NCI-H748 (cell line): ENCODE measurements around the gene GALNT12.
A peak's percentile ranks its signal among the peaks of the same experiment; 100 is the strongest.

ENCODE experiments used
- DNase-seq: peaks from one replicate; lab custom pipeline; 2025; ENCODE audit not compliant: unreplicated experiment; lab: John Stamatoyannopoulos, UW

Gene GALNT12, protein sequence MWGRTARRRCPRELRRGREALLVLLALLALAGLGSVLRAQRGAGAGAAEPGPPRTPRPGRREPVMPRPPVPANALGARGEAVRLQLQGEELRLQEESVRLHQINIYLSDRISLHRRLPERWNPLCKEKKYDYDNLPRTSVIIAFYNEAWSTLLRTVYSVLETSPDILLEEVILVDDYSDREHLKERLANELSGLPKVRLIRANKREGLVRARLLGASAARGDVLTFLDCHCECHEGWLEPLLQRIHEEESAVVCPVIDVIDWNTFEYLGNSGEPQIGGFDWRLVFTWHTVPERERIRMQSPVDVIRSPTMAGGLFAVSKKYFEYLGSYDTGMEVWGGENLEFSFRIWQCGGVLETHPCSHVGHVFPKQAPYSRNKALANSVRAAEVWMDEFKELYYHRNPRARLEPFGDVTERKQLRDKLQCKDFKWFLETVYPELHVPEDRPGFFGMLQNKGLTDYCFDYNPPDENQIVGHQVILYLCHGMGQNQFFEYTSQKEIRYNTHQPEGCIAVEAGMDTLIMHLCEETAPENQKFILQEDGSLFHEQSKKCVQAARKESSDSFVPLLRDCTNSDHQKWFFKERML

DNA sequence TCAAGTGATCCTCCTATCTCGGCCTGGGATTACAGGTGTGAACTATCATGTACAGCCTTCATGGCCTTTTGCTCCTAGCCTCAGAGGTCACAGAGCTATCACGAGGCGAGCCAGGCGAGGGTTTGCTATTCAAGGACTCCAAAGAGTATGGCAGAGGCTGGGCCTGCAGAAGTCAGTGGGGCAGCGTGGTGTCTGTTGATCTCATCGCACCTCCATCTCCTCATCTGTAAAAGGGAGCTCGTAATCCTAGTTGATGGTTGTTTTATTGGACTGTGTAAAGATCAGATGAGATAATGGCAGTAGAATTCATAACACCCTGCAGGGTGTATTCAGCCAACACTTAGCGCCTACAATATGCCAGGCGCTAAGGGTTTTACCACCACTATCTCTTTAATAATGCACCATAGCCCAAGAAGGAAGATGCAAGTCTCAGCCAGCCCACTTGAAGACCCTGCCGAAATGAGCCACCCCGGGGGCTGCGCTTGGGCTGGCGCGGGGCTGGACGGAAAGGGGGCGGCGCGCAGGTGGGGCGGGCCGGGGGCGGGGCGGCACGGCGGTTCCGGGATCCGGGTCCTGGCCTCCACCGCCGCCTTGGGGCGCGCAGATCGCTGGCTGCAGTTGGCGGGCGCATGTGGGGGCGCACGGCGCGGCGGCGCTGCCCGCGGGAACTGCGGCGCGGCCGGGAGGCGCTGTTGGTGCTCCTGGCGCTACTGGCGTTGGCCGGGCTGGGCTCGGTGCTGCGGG, at the start of gene GALNT12:
Gene GALNT12, plus strand, starts transcription at position 601 of the 744 bp plus-strand sequence. Its CDS starts 29 bp downstream, at position 630.
- DNase-seq: peak; percentile 57

DNA sequence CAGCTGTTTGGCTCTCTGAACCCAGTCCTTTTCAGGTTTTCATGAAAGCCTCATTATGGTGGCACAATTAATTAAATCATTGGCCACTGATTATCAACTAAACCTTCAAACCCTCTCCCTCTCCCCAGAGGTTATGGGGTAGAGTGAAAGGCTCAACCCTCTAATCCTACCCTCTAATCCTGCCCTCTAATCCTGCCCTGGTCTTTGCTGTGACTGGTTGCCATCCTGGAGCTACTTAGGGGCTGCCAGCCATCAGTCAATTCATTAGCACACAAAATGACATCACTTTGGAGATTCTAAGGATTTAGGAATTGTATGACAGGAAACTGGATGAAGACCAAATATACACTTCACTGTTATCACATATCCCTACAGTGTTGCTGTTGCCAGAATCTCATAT, 47.2 kb upstream of the GALNT12 start:
- no peak for DNase-seq

DNA sequence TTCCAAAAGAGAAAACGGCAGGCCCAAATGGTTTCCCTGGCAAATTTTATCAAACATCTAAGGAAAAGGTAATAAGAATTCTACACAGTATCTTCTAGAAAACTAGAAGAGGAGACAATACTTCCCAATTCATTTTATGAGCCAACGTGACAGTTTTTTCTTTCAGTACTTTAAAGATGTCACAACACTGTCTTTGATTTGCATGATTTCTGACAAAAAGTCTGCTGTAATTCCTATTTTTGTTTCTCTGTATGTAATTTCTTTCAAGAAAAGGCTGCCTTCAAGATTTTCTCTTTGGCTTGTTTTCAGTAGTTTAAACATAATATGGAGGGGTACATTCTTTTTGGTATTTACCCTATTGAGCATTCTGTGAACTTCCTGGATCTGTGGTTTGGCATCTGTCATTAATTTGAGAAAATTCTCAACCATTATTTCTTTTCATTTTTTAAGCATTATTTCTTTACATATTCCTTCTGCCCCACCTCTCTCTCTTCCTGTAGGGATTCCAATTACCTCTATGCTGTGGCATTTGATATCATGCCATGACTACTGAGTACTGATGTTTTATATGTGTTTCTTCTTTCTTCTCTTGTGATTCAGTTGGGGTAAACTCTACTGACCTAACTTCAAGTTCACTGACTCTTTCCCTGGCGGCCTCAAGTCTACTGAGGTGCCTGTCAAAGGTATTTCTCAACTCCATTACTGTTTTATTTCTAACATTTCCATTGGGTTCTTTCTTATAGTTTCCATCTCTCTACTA, 43.3 kb upstream of the GALNT12 start:
- DNase-seq: no peak

DNA sequence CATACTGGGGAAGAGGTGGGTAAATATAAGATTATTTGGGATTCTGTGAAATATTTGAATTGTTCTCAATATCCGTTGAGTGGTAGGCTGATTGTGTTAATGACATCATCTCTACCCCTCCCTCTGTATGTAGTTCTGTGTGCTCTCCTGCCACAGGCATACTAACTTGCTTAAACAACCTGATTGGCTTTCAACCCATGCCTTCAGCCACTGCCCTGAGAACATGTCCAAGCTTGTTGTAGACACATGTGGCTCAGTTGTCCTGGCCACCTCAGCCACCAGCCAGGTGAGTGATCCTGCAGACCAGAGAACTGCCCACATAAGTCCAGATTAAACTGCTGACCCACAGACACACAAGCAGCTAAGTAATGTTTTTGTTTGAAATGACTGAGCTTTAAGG, 42.2 kb upstream of the GALNT12 start:
- DNase-seq: peak; percentile 15

DNA sequence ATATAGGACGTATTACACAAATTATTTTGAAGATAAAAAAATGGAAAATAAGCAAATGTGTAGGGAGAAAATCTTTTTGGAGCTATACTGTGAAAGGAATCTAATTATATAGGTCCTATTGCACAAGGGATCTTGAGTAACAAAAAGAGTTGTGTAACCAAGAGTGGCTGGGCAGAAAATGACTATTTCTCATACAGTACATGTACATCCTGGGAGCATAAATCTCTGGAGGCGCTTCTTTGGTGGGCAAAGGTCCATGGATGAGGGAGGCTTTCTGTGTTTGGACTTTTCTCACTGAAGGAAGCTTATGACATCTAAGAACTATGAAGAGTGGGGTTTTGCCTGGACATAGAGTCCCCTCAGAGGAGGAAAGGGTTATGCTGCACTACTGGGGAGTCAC, 40.9 kb upstream of the GALNT12 start:
- no peak for DNase-seq

DNA sequence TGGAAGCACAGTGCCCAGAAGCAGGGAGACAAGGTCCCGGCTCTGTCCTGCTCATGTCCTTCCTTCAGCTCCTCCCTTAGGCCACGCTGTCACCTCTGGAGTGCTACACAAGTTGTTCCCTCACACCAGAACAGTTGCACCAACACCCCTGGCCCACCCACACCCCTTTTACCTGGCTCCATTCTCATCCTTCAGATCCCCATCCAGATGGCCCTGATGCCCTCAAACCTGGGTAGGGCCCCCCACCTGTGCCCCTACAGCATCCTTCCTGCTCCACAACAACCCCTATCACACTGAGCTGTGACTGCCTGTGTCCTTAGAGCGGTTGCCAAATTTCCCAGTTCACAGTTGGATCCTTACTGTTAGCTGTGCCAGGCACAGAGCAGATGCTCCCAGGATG, 40.3 kb upstream of the GALNT12 start:
- no peak for DNase-seq

DNA sequence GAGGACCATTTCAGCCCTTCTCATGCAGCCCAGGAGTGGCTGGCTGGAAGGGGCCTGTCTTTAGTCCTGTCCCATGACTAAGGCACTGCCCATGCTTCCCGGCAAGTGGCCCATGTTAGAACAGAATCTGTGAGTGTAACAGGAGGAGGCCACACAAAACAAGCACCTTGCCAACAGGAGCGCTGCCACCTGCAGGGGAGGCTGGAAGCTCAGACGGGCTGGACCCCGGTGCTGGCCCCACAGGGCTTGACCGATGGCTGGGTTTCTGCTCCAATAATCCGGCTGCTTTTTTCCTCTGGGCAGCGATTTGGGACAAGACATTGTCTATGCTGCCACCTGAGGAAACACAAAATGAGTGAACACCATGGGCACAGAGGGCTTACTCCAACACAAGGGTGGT, 39.6 kb upstream of the GALNT12 start:
- no peak for DNase-seq

DNA sequence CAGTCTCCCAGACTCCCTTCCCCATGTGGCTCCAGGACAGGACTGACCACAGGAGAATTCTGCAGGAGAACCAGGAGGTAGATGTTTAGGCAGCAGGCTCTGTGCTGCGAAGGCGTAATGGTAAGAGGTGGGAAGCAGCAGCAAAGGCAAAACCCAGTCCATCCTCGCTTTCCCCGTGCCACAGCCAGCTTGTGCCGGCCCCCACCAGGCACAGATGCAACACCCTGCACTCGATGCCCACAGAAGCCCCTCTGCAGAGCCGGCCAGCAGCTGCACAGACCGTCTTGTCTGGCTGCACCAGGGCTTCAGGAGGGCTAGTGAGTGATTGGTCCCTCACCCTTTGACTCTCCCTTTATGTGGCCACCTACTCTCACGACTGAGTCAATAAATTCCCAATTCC, 39.1 kb upstream of the GALNT12 start:
- DNase-seq: no peak

DNA sequence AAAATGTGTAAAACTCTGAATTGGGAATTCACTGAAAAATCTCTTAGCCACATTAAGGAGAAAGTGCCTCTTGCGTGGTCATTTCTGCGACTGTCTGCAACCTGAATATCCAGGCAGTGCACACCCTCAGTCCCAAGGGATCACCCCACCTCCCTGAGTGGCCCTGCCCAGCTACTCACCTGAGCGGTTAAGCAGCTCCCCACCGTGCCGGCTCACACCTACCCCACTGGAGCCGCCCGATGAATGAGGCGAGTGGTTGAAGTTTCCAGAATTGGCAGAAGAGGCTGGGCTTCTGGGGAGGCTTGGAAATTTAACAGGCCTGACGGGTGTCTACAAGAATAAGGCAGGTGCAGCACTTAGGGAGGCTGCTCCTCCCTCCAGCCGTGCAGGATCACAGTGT, 36.8 kb upstream of the GALNT12 start:
- no peak for DNase-seq

DNA sequence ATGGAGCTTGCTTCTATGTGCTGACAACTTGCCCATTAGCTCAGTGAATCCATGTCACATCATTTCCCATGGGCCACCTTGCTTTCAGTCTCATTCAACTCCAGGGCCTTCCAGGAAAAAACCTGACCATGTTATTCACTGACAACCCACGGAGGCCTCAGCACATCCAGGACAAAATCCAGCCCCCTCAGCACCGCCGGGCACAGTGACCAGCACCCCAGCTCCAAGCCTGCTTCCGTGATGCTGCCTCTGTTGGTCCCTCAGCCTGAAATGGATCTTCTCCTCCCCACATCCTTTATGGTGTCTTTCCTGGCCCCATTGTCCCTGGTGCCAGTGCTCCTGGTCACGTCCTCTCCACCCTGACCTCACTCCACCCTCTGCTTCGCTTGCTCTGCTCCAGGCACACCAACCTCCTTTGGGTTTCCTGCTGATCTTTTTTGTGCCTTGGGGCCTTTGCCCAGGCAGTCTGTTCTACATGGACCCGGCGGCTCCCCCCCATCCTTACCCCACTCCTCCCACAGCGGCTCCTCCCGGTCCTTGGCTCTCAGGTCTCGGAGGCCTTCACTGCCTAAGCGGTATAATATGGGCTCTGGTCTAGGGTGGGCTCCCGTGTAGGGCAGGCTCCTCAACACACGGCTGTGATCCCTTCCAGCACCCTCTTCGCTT, 36.1 kb upstream of the GALNT12 start:
- no peak for DNase-seq

DNA sequence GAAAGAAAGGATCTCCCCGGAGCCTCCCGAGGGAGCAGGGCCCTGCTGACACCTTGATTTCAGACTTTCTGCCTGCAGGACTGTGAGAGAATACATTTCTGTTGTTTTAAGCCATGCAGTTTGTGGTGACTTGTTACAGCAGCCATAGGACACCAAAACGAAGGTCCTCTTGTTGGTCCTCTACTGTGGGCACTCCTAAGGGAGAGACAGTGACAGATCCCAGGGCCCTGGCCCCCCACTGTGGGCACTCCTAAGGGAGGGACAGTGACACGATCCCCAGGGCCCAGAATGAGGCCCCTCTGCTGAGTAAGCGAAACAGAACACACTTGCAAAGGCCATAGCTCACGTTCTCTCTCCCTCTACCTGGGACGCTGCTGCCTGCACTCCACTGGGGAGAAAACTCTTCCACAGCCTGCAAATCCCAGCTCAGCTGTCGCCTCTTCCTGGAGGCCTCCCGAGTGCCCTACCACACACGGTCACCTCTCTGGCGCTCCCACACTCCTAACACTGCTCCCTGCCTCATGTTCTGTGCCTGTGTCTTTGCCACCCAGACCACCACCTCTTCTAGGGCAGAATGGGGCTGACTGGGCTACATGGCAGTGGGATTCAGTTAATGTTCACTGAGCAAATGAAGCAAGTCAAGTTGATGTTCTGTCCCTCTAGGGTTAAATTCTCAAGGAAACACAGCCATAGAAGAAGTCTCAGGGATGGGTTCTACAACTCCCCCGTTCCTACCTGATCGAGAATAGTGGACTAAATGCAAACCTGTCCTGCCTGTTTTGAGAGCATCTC, 34.9 kb upstream of the GALNT12 start:
- DNase-seq: no peak

DNA sequence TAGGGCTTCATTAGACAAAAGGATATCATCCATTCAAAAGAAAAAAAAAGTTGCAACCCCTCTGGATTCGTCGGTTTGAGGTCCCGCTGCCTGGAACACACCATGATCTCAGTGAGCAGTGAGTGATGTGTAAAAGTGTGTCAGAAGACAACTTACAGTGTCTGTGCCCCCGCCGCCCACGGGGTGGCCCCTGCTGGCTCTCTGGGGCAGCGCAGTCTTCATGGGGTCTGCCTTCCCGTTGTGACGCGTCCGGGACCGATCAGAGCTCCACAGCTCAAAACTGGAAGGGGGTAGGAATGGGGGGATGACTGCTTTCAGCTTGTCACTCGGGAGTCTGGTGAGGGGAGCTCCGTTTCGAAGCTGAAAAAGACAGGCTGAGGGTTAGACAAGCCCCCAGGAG, 33.7 kb upstream of the GALNT12 start:
- DNase-seq: no peak

DNA sequence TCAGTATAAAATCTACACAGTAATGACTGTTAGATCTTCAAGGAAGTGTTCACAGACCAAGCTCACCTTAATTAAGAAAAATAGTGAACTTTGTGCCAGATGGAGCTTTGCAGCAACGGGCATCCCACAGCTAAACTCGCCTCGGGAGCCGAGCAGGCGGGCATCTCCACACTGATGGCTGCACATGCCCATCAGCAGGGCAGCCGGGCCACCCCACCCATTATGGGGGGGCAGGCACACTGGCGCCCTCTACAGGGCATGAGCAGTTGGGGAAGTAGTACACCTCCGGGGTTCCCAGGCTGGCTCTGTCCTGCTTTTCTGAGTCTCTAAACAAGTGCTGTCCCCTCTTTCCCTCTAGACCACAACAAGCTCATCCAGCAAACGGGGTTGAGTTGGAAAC, 32.7 kb upstream of the GALNT12 start:
- peak; percentile 12 for DNase-seq

DNA sequence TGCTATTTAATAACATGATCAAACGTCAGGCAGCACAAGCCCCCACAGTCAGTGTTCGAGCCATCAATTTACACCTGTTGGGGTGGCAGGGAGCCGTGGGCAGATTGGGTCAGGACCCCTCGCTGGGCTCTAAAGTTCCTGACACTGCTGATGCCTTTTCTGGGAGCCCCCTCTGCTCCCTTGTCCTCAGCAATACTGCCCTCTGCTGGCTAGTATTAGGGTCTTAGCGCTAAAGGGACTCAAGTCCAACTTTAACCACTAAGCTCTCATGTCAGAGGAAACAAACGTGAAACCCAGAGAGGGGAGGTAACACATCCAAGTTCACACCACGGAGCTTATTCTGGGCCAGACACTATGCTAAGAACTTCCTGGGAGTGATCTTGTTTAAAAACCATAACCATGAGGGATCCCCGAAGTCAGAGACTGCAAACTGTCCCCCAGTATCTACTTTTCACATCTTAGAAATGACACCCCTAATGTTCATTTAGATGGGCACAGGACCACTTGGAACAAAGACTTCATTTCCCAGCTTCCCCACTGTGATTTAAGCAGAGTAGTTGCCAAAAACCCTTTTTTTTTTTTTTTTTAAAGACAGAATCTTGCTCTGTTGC, 31.5 kb upstream of the GALNT12 start:
- peak; percentile 79 for DNase-seq

DNA sequence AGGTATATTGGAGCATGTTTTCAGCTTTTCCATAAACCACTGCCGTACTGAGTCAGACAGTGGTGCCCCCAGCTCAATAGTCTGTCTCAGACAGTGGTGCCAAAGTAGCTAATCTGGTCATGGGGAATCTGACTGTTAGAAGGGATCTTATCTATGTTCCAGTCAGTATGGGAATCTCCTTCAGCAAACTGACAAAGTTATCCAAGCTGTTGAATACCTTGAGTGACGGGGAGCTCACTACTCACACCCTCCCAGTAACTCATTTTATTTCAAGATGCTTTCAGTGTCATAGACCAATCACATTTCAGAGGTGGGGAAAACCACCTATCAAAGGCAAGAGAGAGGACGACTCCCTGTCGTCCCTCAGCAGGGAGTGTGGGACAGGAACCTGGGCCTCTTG, 29.9 kb upstream of the GALNT12 start:
- no peak for DNase-seq

DNA sequence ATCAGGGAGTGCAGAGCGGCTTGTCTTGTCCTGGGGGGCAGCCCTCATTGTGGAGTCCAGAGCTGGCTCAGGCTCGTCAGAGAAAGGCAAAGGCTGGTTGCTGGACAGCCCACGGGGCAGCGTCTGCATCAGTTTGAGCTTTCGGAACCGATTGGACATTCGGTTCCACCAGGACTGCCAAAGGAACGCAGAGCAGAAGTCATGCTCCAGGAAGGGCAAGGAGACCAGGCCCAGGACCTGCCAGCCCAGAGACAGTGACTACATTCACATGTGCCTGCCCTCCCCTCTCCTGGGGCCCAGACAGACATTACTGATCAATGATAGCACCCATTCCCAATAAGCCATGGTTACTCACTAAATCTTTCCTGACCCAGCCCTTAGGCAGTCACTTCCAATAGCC, 29.2 kb upstream of the GALNT12 start:
- no peak for DNase-seq

DNA sequence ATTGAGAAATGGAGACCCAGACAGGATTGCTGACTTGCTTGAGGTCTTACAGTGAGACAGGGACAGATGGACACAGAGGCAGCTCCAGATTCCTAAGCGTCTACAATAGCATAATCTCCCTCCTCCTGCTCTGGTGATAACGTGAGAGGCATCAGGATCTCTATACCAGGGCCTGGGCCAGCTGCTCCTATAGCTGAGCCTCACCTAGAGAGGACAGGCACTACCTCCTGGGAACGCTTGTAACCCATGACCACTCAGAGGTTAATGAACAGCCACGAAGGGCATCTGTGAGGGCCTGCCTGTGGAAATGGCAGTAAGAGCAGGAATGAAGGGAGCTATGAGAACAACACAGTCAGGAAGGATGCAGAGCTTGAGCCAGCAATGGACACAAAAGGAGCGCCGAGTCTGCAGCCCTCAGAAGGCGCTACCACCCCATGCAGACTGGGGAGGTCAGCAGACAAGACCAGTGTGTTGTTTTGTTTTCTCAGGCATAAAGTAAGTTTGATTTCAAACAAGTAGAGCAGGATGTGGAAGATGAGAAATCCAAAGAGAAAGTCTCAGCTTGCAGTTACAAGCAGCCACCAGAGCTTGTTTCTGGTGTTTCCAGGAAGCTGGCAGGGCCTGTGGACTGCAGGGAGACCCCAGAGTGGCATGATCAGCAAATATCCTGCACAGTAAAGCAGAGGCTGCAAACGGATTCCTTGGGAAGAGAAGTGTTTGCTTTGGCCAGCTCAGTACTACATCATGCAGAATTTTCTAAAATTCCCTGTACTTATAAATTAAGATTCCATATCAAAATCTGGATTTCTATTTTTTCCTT, 28.5 kb upstream of the GALNT12 start:
- DNase-seq: no peak

DNA sequence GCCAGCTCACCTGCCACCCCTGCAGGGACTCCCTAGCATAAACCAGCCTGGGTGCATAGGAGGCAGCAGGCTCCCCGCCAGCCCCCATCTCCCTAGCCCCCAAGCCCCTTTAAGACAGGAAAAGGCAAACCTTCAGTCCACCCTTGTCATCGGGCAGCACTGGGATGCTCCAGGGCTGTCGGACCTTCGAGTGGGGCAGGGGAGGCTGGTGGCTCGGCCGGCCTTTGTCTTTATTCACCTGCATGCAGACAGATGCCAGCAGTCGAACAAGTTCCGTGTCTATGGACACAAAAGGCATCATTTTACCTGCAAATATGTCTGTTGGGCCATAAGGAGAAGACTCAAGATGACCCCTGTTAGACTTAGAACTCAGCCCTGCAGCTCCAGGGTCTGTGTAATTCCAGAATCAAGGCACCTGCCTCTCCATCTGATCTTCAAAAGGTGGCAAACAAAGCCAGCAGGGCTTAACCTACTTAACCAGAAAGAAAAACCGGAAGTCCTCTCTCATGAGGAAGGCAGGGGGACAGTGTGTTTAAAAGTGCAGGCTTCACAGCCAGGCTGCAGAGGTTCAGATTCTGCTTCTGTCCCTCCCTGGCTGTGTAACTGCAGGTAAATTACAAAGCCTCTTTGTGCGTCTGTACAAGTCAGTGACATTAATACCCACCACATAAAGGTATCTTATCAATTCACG, 27.3 kb upstream of the GALNT12 start:
- no peak for DNase-seq
